K562 (cell line): ENCODE measurements around the gene VPS26A. TPM values are rescaled to one million over a fixed set of nuclear protein-coding genes. Genes with fewer than 3 reads are reported as not detected.

ENCODE experiments used
- EGR1 ChIP-seq: fragments of 450-650 bp; conservative IDR thresholded peaks from 2 replicates; pipeline ENCODE4 v1.6.1; 2017; ENCODE audit warnings: mild to moderate bottlenecking
- PHF21A ChIP-seq: fragments of 450-650 bp; IDR thresholded peaks from 2 replicates; pipeline ENCODE4 v1.6.1; 2017; ENCODE audit warnings: low read depth, borderline replicate concordance
- SMAD3 ChIP-seq: fragments of 450-650 bp; formaldehyde crosslinking; conservative IDR thresholded peaks from 2 replicates; pipeline ENCODE4 v1.4.0; 2020; ENCODE audit warnings: mild to moderate bottlenecking
- SMARCA4 ChIP-seq: fragments of 450-650 bp; IDR thresholded peaks from 2 replicates; pipeline ENCODE4 v1.6.1; 2016
- SRSF7 ChIP-seq: fragments of 200-400 bp; formaldehyde crosslinking; optimal IDR thresholded peaks from 2 replicates; pipeline ENCODE3; 2017; ENCODE audit warnings: mild to moderate bottlenecking, low read depth, low read length
- ZBTB49 ChIP-seq: sonication (generic); formaldehyde crosslinking; IDR thresholded peaks from 2 replicates; pipeline ENCODE4 v1.8.0; 2022; ENCODE audit warnings: missing genetic modification reagents, mild to moderate bottlenecking, borderline replicate concordance
- ZNF121 ChIP-seq: sonication (generic); formaldehyde crosslinking; conservative IDR thresholded peaks from 2 replicates; pipeline ENCODE4 v1.8.0; 2022; ENCODE audit warnings: missing genetic modification reagents
- ZNF143 ChIP-seq: sonication (generic); formaldehyde crosslinking; IDR thresholded peaks from 2 replicates; pipeline ENCODE4 v1.9.0; 2022; ENCODE audit warnings: mild to moderate bottlenecking, missing genetic modification reagents
- ZNF318 ChIP-seq, 2 experiments: fragments of 450-650 bp; IDR thresholded peaks; 2 replicates each; pipeline ENCODE4 v1.6.1; 2016; ENCODE audit warnings: mild to moderate bottlenecking in 2 of 2, borderline replicate concordance in 1 of 2, low read depth in 1 of 2, moderate library complexity in 1 of 2
- ZNF707 ChIP-seq: fragments of 250-450 bp; sonication (Bioruptor Pico); conservative IDR thresholded peaks from 2 replicates; pipeline ENCODE4 v1.8.0; 2022; ENCODE audit warnings: inconsistent platforms, mild to moderate bottlenecking, moderate library complexity
- polyA plus RNA-seq, 8 experiments: library from polyadenylated mRNA; depleted of rRNA in 4 of 8; stranded (reverse) in 5 of 8; unstranded in 3 of 8; fragments of >200 nt; fragmentation: Nextera tagmentation in 2 of 8; fragmentation: Illumina TruSeq in 1 of 8; extraction: Ambion mirVana in 2 of 8; extraction: Trizol in 1 of 8; gene quantifications; 2 replicates each; pipeline versions ENCODE4 v1.2.1 to v1.2.3, GENCODE V29; 2011 to 2014; ENCODE audit warnings: inconsistent platforms in 1 of 8, missing spikeins in 1 of 8
- total RNA-seq, 7 experiments: library from RNA; depleted of rRNA in 6 of 7; stranded (reverse); fragments of >200 nt in 6 of 7; fragmentation: Illumina TruSeq in 2 of 7; extraction: Trizol in 2 of 7; gene quantifications; 2 replicates each; pipeline versions ENCODE4 v1.2.1 to v1.2.3, GENCODE V29; 2011 to 2021; ENCODE audit warnings: low replicate concordance in 1 of 7
- TF ChIP-seq, protein P1 (sequence below), 2 experiments: fragments of 450-650 bp in 1 of 2; sonication (generic) in 1 of 2; formaldehyde crosslinking in 1 of 2; IDR thresholded peaks in 1 of 2; conservative IDR thresholded peaks in 1 of 2; 2 replicates each; pipeline versions ENCODE4 v1.6.1 to v1.8.1; 2016 to 2023; ENCODE audit warnings: mild to moderate bottlenecking in 2 of 2, moderate library complexity in 2 of 2, inconsistent platforms in 1 of 2, missing genetic modification reagents in 1 of 2
- TF ChIP-seq, protein P2 (sequence below): sonication (generic); formaldehyde crosslinking; IDR thresholded peaks from 2 replicates; pipeline ENCODE4 v1.8.0; 2022; ENCODE audit warnings: mild to moderate bottlenecking, missing genetic modification reagents
- TF ChIP-seq, protein P3 (sequence below): fragments of 250-450 bp; sonication (Bioruptor Pico); IDR thresholded peaks from 2 replicates; pipeline ENCODE4 v1.4.0; 2020; ENCODE audit warnings: mild to moderate bottlenecking, moderate library complexity

Gene VPS26A
- total and polyA plus RNA-seq, 9 of the 15 experiments (the other 6 are each of a cell fraction or from before 2014, with no cell fraction given) = 47.1 to 137 (median 69.3) TPM

DNA sequence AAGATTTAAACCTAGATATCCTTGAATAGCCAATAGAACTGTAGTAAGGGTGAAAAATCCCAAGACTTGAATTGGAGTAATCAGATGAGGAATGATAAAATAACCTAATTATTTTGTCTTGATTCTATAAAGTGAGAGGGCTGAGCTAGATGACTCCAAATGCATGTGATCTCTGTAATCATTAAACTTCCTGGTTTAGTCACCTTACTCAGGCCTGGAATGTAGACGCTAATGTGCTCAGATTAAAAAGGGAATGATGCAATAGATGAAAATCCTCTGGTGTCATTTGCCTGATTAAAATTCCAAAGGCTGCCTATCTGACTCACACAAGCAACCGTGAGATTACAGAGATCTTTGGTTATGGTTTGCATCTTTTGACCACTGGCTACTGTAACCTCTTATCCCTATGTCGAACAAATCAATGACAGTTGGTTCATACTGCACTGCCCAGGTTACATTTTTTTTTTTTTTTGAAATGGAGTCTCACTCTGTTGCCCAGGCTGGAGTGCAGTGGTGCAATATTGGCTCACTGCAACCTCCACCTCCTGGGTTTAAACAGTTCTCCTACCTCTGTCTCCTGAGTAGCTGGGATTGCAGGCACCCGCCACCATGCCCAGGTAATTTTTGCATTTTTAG is 93.3 kb downstream of the VPS26A start (continued):
- TF ChIP-seq, protein P1, sequence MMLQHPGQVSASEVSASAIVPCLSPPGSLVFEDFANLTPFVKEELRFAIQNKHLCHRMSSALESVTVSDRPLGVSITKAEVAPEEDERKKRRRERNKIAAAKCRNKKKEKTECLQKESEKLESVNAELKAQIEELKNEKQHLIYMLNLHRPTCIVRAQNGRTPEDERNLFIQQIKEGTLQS (IDR thresholded peaks at IDR 0.05) = peak; percentile 100
- TF ChIP-seq, protein P1 (CRISPR knock-in tag; conservative IDR thresholded peaks at IDR 0.05) = 0 out of 2 replicates have a peak, but pooled peaks have one; percentile 40
- TF ChIP-seq ZBTB49 (CRISPR knock-in tag) = no peak
- TF ChIP-seq EGR1 = no peak
- TF ChIP-seq ZNF121 = peak; percentile 67
- no peak for TF ChIP-seq ZNF143 (CRISPR knock-in tag)
- TF ChIP-seq SMAD3 (CRISPR knock-in tag) = no peak
- TF ChIP-seq ZNF707 (CRISPR knock-in tag) = no peak
- TF ChIP-seq ZNF318 (IDR thresholded peaks at IDR 0.05; ENCODE audit: borderline replicate concordance in 1 of 2, low read depth in 1 of 2) = peak; percentile 48 to 88; a peak in 3 of 4 replicates
- no peak for TF ChIP-seq PHF21A
- TF ChIP-seq, protein P2, sequence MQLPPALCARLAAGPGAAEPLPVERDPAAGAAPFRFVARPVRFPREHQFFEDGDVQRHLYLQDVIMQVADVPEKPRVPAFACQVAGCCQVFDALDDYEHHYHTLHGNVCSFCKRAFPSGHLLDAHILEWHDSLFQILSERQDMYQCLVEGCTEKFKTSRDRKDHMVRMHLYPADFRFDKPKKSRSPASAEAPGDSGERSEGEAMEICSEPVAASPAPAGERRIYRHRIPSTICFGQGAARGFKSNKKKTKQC (CRISPR knock-in tag) = no peak
- peak; percentile 93 for TF ChIP-seq SMARCA4
- TF ChIP-seq SRSF7 = no peak
- TF ChIP-seq, protein P3, sequence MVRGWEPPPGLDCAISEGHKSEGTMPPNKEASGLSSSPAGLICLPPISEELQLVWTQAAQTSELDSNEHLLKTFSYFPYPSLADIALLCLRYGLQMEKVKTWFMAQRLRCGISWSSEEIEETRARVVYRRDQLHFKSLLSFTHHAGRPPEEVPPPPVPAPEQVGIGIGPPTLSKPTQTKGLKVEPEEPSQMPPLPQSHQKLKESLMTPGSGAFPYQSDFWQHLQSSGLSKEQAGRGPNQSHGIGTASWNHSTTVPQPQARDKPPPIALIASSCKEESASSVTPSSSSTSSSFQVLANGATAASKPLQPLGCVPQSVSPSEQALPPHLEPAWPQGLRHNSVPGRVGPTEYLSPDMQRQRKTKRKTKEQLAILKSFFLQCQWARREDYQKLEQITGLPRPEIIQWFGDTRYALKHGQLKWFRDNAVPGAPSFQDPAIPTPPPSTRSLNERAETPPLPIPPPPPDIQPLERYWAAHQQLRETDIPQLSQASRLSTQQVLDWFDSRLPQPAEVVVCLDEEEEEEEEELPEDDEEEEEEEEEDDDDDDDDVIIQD (CRISPR knock-in tag) = no peak
